ENCODE results near the gene PARP11.

Gene PARP11

DNA sequence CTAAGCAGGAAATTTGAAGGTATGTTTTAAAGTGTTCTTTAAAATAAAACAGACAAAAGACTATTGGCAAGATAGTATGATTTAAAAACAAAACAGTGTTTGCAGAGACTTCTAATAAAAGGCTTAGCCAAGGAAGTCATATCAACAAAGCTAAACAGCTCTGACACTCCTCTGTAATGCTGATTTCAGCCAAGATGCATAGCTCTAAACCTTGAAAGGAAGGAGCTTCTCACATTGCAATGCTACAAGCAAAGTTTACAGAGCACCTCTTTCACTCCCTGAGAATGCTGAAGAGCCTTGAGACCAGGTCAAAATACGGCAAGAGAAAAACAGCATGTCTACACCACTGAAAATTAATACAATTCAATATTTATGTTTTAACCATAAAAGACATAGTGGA is 51.8 kb downstream of the PARP11 start:
- H3K4me3 ChIP-seq (ENCODE audit: low read length), result no peak overlapping the region
- no peak for DNase-seq (ENCODE audit: low read depth)
- TF ChIP-seq, protein P1, sequence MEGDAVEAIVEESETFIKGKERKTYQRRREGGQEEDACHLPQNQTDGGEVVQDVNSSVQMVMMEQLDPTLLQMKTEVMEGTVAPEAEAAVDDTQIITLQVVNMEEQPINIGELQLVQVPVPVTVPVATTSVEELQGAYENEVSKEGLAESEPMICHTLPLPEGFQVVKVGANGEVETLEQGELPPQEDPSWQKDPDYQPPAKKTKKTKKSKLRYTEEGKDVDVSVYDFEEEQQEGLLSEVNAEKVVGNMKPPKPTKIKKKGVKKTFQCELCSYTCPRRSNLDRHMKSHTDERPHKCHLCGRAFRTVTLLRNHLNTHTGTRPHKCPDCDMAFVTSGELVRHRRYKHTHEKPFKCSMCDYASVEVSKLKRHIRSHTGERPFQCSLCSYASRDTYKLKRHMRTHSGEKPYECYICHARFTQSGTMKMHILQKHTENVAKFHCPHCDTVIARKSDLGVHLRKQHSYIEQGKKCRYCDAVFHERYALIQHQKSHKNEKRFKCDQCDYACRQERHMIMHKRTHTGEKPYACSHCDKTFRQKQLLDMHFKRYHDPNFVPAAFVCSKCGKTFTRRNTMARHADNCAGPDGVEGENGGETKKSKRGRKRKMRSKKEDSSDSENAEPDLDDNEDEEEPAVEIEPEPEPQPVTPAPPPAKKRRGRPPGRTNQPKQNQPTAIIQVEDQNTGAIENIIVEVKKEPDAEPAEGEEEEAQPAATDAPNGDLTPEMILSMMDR (conservative IDR thresholded peaks at IDR 0.05; ENCODE audit: low read length), result no peak

GRCh38 chr12:3820122-3820521 is 53.1 kb downstream of the PARP11 start:
- TF ChIP-seq, protein P1 (conservative IDR thresholded peaks at IDR 0.05; ENCODE audit: low read length), result no peak
- H3K4me3 ChIP-seq (ENCODE audit: low read length), result no peak overlapping the region
- peak; percentile 26 for DNase-seq (ENCODE audit: low read depth)

GRCh38 chr12:3816266-3816665 is 56.9 kb downstream of the PARP11 start:
- no peak overlapping the region for H3K4me3 ChIP-seq (ENCODE audit: low read length)
- TF ChIP-seq, protein P1 (conservative IDR thresholded peaks at IDR 0.05; ENCODE audit: low read length), result no peak
- DNase-seq (ENCODE audit: low read depth), result no peak

DNA sequence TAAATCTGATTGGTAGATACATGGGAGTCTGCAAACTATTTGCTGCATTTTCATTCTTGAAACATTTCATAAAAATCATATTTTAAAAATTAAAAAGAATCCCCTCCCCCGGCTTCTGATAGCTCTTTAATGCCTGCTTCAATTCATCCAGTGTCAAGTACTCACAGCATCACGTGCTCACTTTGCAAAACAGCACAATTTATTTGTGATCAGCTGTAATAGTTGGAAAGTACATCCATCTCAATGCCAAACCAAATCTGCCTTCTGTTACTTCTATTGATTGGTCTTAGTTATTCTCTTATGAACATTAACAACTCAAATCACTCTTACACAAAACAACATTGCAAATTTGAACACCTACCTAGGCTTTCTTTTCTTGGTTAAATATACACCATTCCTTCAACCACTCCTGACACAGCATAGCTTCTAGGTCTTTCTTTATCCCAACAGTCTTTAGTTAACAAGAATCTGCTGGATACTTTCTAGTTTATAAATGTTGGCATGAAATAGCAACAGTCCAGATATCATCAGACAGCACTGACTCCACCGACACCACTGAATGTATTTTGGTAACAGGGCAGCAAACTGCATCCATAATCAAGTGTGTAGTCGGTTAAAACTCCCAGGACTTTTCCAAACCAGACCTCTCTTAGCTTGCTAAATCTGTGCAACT is 58.0 kb downstream of the PARP11 start:
- DNase-seq (ENCODE audit: low read depth), result no peak
- TF ChIP-seq, protein P1 (conservative IDR thresholded peaks at IDR 0.05; ENCODE audit: low read length), result no peak
- H3K4me3 ChIP-seq (ENCODE audit: low read length), result no peak overlapping the region

GRCh38 chr12:3810540-3810939 is 62.7 kb downstream of the PARP11 start:
- H3K4me3 ChIP-seq (ENCODE audit: low read length), result no peak overlapping the region
- no peak for DNase-seq (ENCODE audit: low read depth)
- TF ChIP-seq, protein P1 (conservative IDR thresholded peaks at IDR 0.05; ENCODE audit: low read length), result no peak

DNA sequence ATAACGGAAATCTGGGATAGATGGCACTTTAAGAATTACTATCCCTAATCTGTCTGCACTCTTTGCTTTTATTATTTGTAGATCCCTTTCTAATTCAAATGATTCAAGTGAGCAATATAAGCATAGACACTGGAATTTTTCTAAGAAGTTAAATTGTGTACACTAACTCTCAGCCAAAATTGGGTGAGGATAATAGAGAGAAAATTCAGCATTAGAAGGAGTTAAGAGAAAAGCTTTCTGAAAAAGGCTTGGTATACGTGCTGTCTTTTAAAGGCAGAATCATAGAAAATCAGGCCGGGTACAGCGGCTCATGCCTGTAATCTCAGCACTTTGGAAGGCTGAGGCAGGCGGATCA is 63.2 kb downstream of the PARP11 start:
- DNase-seq (ENCODE audit: low read depth), result no peak
- no peak overlapping the region for H3K4me3 ChIP-seq (ENCODE audit: low read length)
- TF ChIP-seq, protein P1 (conservative IDR thresholded peaks at IDR 0.05; ENCODE audit: low read length), result no peak

- no peak overlapping the region for H3K4me3 ChIP-seq (ENCODE audit: low read length)
- no peak for DNase-seq (ENCODE audit: low read depth)
- TF ChIP-seq, protein P1 (conservative IDR thresholded peaks at IDR 0.05; ENCODE audit: low read length), result no peak
Measured at GRCh38 chr12:3809357-3810015, 63.7 kb downstream of the PARP11 start.
